GM21717 (cell line): Measurements from ENCODE around the gene SSU72.
"Not testable (repeated sequence)": the region's sequence is repeated elsewhere in the genome, so short reads cannot be mapped to it uniquely, and the experiment has no call there.

Experiments used
- ATAC-seq: cut with Tn5 transposase; IDR thresholded peaks from one replicate; pipeline ENCODE4 v1.9.1; 2021; ENCODE audit warnings: mild to moderate bottlenecking, moderate library complexity; ENCODE audit not compliant: unreplicated experiment

Gene SSU72

GRCh38 chr1:1561801-1562470 is 12.7 kb downstream of the SSU72 start:
- no peak for ATAC-seq

GRCh38 chr1:1560178-1560577 is 14.5 kb downstream of the SSU72 start:
- ATAC-seq: no peak

GRCh38 chr1:1559066-1559465 is 15.6 kb downstream of the SSU72 start:
- no peak for ATAC-seq

GRCh38 chr1:1558591-1558990 is 16.1 kb downstream of the SSU72 start:
- no peak for ATAC-seq

- not testable (repeated sequence) for ATAC-seq
Measured at GRCh38 chr1:1557688-1558087, 17.0 kb downstream of the SSU72 start.

- not testable (repeated sequence) for ATAC-seq
Measured at GRCh38 chr1:1556961-1557360, 17.7 kb downstream of the SSU72 start.

- no peak for ATAC-seq
Measured at GRCh38 chr1:1556505-1556904, 18.2 kb downstream of the SSU72 start.

- ATAC-seq: no peak
Measured at GRCh38 chr1:1554926-1555915, 19.4 kb downstream of the SSU72 start.

- ATAC-seq: no peak
Measured at GRCh38 chr1:1554550-1554925, 20.1 kb downstream of the SSU72 start.

- no peak for ATAC-seq
Measured at GRCh38 chr1:1553821-1554494, 20.7 kb downstream of the SSU72 start.

GRCh38 chr1:1552263-1552639 is 22.4 kb downstream of the SSU72 start:
- ATAC-seq: no peak

- no peak for ATAC-seq
Measured at GRCh38 chr1:1551524-1552262, 23.0 kb downstream of the SSU72 start.

- no peak for ATAC-seq
Measured at GRCh38 chr1:1550591-1551432, 23.9 kb downstream of the SSU72 start.

- no peak for ATAC-seq
Measured at GRCh38 chr1:1550087-1550486, 24.6 kb downstream of the SSU72 start.

GRCh38 chr1:1548591-1548990 is 26.1 kb downstream of the SSU72 start:
- ATAC-seq: no peak

- no peak for ATAC-seq
Measured at GRCh38 chr1:1547476-1547875, 27.2 kb downstream of the SSU72 start.

GRCh38 chr1:1547011-1547410 is 27.7 kb downstream of the SSU72 start:
- ATAC-seq: no peak

GRCh38 chr1:1545946-1546737 is 28.5 kb downstream of the SSU72 start:
- no peak for ATAC-seq

GRCh38 chr1:1544544-1544943 is 30.1 kb downstream of the SSU72 start:
- no peak for ATAC-seq
